Stimulated activated CD8-positive, alpha-beta memory T cell treated with anti-CD3 and anti-CD28 coated beads, Interleukin-2, amount 100 ng/mL, for 1 hour (primary cell): Measurements from ENCODE around the gene RARRES2.

Experiments used
- DNase-seq, 2 donors: peaks; one replicate each; pipeline ENCODE4 v3.0.0-alpha.2; 2020; ENCODE audit warnings: low read depth in 2 of 2

Gene RARRES2

GRCh38 chr7:150337659-150338081, 3.8 kb downstream of the RARRES2 start:
- DNase-seq, result no peak

- DNase-seq, result no peak
These were observed 4.2 kb downstream of the RARRES2 start for GRCh38 chr7:150337179-150337578.

- no peak for DNase-seq
These were observed 4.7 kb downstream of the RARRES2 start for GRCh38 chr7:150336746-150337145.

- no peak for DNase-seq
These were observed 5.7 kb downstream of the RARRES2 start for GRCh38 chr7:150335774-150336112.

- no peak for DNase-seq
These were observed 6.2 kb downstream of the RARRES2 start for GRCh38 chr7:150335108-150335773.

GRCh38 chr7:150334108-150334507, 7.3 kb downstream of the RARRES2 start:
- DNase-seq, result no peak

GRCh38 chr7:150333659-150334058, 7.8 kb downstream of the RARRES2 start:
- no peak for DNase-seq

- no peak for DNase-seq
These were observed 8.4 kb downstream of the RARRES2 start for GRCh38 chr7:150332852-150333635.

GRCh38 chr7:150330211-150330885, 11.1 kb downstream of the RARRES2 start:
- DNase-seq, result no peak

- no peak for DNase-seq
These were observed 11.9 kb downstream of the RARRES2 start for GRCh38 chr7:150329331-150330120.

- no peak for DNase-seq
These were observed 14.1 kb downstream of the RARRES2 start for GRCh38 chr7:150327308-150327707.

- no peak for DNase-seq
These were observed 14.7 kb downstream of the RARRES2 start for GRCh38 chr7:150326657-150327268.

GRCh38 chr7:150325901-150326300, 15.5 kb downstream of the RARRES2 start:
- DNase-seq, result no peak

GRCh38 chr7:150325110-150325611, 16.3 kb downstream of the RARRES2 start:
- DNase-seq, result no peak

GRCh38 chr7:150324373-150324961, 17.0 kb downstream of the RARRES2 start:
- DNase-seq, result no peak

- DNase-seq, result no peak
These were observed 17.6 kb downstream of the RARRES2 start for GRCh38 chr7:150323682-150324372.

GRCh38 chr7:150322833-150323681, 18.4 kb downstream of the RARRES2 start, which contains the start of the genes ACTR3C and LRRC61:
Gene ACTR3C (minus strand): TSS chr7:150323545. CDS start chr7:150295296, 28,249 bp downstream.
Gene LRRC61 (plus strand): TSS chr7:150323355. CDS start chr7:150336862, 13,507 bp downstream.
- DNase-seq, result peak; percentile 15 to 41

- DNase-seq, result peak; percentile 11 to 26
These were observed 19.2 kb downstream of the RARRES2 start for GRCh38 chr7:150322114-150322832.

- DNase-seq, result no peak
These were observed 19.7 kb downstream of the RARRES2 start for GRCh38 chr7:150321788-150322113.
